ENCODE data around the gene DGCR8.
A peak's percentile ranks its signal among the peaks of the same experiment; 100 is the strongest.

DGCR8 gene

DNA sequence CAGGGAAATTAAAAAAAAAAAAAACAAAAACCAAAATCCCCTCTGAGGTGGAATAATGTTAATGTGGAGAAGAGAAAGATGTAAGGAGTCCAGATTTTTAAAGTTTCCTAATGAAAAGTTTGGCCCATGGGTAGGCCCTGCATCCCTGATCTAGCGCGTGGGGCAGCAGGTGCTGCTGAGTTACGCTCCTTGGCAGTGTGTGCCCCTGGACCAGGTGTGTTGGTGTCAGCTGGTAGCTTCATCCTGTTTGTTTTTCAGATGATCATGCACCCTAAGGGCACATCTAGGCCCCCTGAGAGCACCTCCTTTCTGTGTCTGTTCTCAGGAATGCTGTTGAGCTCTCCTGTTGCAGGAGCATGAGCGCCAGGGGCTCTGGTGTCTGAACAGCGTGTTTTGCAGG, 6.7 kb downstream of the DGCR8 start:
- no peak overlapping the region for H3K9ac ChIP-seq (ENCODE audit: low read depth, low read length, poor library complexity)
- H2BK5ac ChIP-seq (ENCODE audit: low read length): no peak overlapping the region
- H4K8ac ChIP-seq (ENCODE audit: low read depth, low read length): no peak overlapping the region
- H2BK12ac ChIP-seq (ENCODE audit: low read length): no peak overlapping the region
- no peak overlapping the region for H3K4me2 ChIP-seq (ENCODE audit: insufficient read depth, low read length, poor library complexity, severe bottlenecking)
- no peak overlapping the region for H3K4me3 ChIP-seq (ENCODE audit: low read length in 2 of 2)
- no peak overlapping the region for H3K4ac ChIP-seq (ENCODE audit: low read length)
- H2AFZ ChIP-seq (ENCODE audit: low read length): no peak overlapping the region
- H3K27me3 ChIP-seq (ENCODE audit: control insufficient read depth in 3 of 3, insufficient read depth in 3 of 3, low read depth in 1 of 3, low read length in 3 of 3): no peaks in the 10 kb centered on the region
- peaks cover 44% of the 10 kb centered on the region for H3K79me1 ChIP-seq (ENCODE audit: low read depth, low read length)
- no peak overlapping the region for H3K27ac ChIP-seq (replicated peaks; ENCODE audit: low read length)
- no peak overlapping the region for H3K18ac ChIP-seq (ENCODE audit: low read length)
- H4K91ac ChIP-seq (ENCODE audit: low read depth, low read length, poor library complexity): no peak overlapping the region
- H3K23ac ChIP-seq (ENCODE audit: low read depth, low read length, poor library complexity): no peak overlapping the region
- no peaks in the 10 kb centered on the region for H3K9me3 ChIP-seq (replicated peaks in 1 of 2; ENCODE audit: control insufficient read depth in 2 of 2, insufficient read depth in 1 of 2, low read depth in 1 of 2, low read length in 2 of 2)
- H3K4me1 ChIP-seq (ENCODE audit: control insufficient read depth in 2 of 2, insufficient read depth in 1 of 2, low read depth in 1 of 2, low read length in 2 of 2): peaks cover 12 to 15% of the 10 kb centered on the region in 2 donors
- H3K36me3 ChIP-seq (replicated peaks in 1 of 2; ENCODE audit: control insufficient read depth in 2 of 2, insufficient read depth in 2 of 2, low read length in 2 of 2): peaks cover 63 to 99% of the 10 kb centered on the region in 2 donors
- H2BK15ac ChIP-seq (ENCODE audit: low read length): no peak overlapping the region
- H3K14ac ChIP-seq (ENCODE audit: low read length): no peak overlapping the region
- no peak overlapping the region for H2BK120ac ChIP-seq (ENCODE audit: low read depth, low read length)
- no peak overlapping the region for H2AK5ac ChIP-seq (ENCODE audit: low read depth, low read length)
- no CpG with 5 or more reads among the region's 5 CpGs for WGBS, 2 donors (ENCODE audit: extremely low coverage in 2 of 2, insufficient read length in 2 of 2, insufficient replicate concordance in 1 of 2)
- DNase-seq (ENCODE audit: low spot score): no peak

DNA sequence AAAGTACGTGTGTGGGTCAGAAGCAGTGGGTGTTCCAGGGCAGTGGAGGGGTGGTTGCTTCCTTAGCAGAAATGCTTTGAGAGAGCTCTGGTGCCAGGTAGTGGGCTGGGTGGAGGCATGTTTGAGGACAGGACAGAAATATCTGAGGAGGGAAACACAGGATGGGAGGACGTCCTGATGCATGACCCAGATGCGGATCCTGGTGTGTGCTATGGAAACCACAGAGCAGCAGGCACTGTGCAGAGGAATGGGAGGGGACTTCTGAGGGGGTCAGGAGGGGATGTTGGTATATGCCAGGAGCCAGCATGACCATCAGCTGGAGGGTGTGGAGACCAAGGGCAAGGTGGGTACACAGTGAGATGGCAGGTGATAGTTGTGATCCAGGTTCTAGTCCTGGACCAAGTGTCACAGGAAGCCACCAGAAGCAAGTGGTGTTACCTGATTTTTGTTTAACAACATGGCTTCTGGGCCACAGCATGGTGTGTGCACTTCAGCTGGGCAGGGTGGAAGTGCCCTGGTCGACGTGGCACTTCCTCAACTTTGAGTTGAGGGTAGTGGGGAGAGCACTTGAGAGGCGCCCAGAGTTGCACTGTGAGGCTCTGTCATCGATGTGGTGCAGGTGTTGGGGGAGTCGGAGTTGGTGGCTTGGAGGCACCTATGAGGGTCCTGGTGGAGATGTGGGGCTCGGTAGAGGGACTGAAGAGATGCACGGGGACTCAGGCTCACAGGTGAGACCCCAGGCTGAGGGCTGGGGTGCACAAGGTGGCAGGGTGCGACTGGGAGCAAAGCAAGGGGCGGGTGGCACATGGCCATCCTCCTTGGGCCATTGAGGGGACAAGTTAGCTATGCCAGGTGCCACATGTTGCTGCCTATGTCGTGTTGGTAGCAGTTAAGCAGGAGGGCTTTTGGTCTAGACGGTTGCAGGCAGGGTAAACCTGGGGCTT, 7.5 kb downstream of the DGCR8 start:
- H2BK120ac ChIP-seq (ENCODE audit: low read depth, low read length): peak overlapping the region; percentile 24
- H3K27me3 ChIP-seq (ENCODE audit: control insufficient read depth in 3 of 3, insufficient read depth in 3 of 3, low read depth in 1 of 3, low read length in 3 of 3): no peaks in the 10 kb centered on the region
- no peak overlapping the region for H2AFZ ChIP-seq (ENCODE audit: low read length)
- no peak overlapping the region for H4K91ac ChIP-seq (ENCODE audit: low read depth, low read length, poor library complexity)
- H3K4me2 ChIP-seq (ENCODE audit: insufficient read depth, low read length, poor library complexity, severe bottlenecking): no peak overlapping the region
- H2BK12ac ChIP-seq (ENCODE audit: low read length): no peak overlapping the region
- peak overlapping the region in 1 of 2 donors; percentile 12 for H3K4me3 ChIP-seq (ENCODE audit: low read length in 2 of 2)
- peaks cover 71 to 100% of the 10 kb centered on the region in 2 donors for H3K36me3 ChIP-seq (replicated peaks in 1 of 2; ENCODE audit: control insufficient read depth in 2 of 2, insufficient read depth in 2 of 2, low read length in 2 of 2)
- H3K4me1 ChIP-seq (ENCODE audit: control insufficient read depth in 2 of 2, insufficient read depth in 1 of 2, low read depth in 1 of 2, low read length in 2 of 2): peaks cover 11 to 13% of the 10 kb centered on the region in 2 donors
- peak overlapping the region; percentile 77 for H3K23ac ChIP-seq (ENCODE audit: low read depth, low read length, poor library complexity)
- peaks cover 52% of the 10 kb centered on the region for H3K79me1 ChIP-seq (ENCODE audit: low read depth, low read length)
- no peak overlapping the region for H4K8ac ChIP-seq (ENCODE audit: low read depth, low read length)
- H3K14ac ChIP-seq (ENCODE audit: low read length): no peak overlapping the region
- H3K27ac ChIP-seq (replicated peaks; ENCODE audit: low read length): no peak overlapping the region
- H2AK5ac ChIP-seq (ENCODE audit: low read depth, low read length): no peak overlapping the region
- no peaks in the 10 kb centered on the region for H3K9me3 ChIP-seq (replicated peaks in 1 of 2; ENCODE audit: control insufficient read depth in 2 of 2, insufficient read depth in 1 of 2, low read depth in 1 of 2, low read length in 2 of 2)
- no peak overlapping the region for H2BK15ac ChIP-seq (ENCODE audit: low read length)
- DNase-seq (ENCODE audit: low spot score): no peak
- peak overlapping the region; percentile 56 for H3K9ac ChIP-seq (ENCODE audit: low read depth, low read length, poor library complexity)
- H3K18ac ChIP-seq (ENCODE audit: low read length): no peak overlapping the region
- H2BK5ac ChIP-seq (ENCODE audit: low read length): peak overlapping the region; percentile 48
- whole genome bisulfite sequencing, 2 donors (ENCODE audit: extremely low coverage in 2 of 2, insufficient read length in 2 of 2, insufficient replicate concordance in 1 of 2): no CpG with 5 or more reads among the region's 14 CpGs
- H3K4ac ChIP-seq (ENCODE audit: low read length): no peak overlapping the region

DNA sequence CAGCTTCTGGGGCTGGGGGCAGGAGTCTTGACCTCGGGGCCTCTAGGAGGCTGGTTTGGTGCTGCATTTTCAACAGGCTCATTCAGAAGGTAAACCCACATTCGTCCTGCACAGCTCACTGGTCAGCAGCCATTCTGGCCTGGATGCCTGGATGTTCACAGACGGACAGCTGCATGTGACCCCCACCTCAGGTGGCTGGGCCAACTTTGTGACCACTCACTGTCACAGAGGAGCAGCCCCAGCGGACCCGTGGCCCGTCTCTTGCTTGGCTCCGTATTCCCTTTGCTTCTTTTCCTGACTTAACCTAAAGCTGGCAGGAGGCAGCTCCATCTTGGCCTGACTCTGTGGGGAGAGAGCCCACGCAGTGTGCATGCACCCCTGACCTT, 8.2 kb downstream of the DGCR8 start:
- no peak overlapping the region for H2AFZ ChIP-seq (ENCODE audit: low read length)
- H2BK12ac ChIP-seq (ENCODE audit: low read length): no peak overlapping the region
- no peak overlapping the region for H2BK15ac ChIP-seq (ENCODE audit: low read length)
- peaks cover 70 to 100% of the 10 kb centered on the region in 2 donors for H3K36me3 ChIP-seq (replicated peaks in 1 of 2; ENCODE audit: control insufficient read depth in 2 of 2, insufficient read depth in 2 of 2, low read length in 2 of 2)
- no peak overlapping the region for H3K27ac ChIP-seq (replicated peaks; ENCODE audit: low read length)
- H3K4me3 ChIP-seq (ENCODE audit: low read length in 2 of 2): no peak overlapping the region
- H3K4me2 ChIP-seq (ENCODE audit: insufficient read depth, low read length, poor library complexity, severe bottlenecking): no peak overlapping the region
- peaks cover 6 to 9% of the 10 kb centered on the region in 2 donors for H3K4me1 ChIP-seq (ENCODE audit: control insufficient read depth in 2 of 2, insufficient read depth in 1 of 2, low read depth in 1 of 2, low read length in 2 of 2)
- DNase-seq (ENCODE audit: low spot score): no peak
- peak overlapping the region; percentile 24 for H2BK120ac ChIP-seq (ENCODE audit: low read depth, low read length)
- no peak overlapping the region for H3K9ac ChIP-seq (ENCODE audit: low read depth, low read length, poor library complexity)
- H3K4ac ChIP-seq (ENCODE audit: low read length): no peak overlapping the region
- H4K8ac ChIP-seq (ENCODE audit: low read depth, low read length): no peak overlapping the region
- no peaks in the 10 kb centered on the region for H3K9me3 ChIP-seq (replicated peaks in 1 of 2; ENCODE audit: control insufficient read depth in 2 of 2, insufficient read depth in 1 of 2, low read depth in 1 of 2, low read length in 2 of 2)
- H3K14ac ChIP-seq (ENCODE audit: low read length): no peak overlapping the region
- H3K27me3 ChIP-seq (ENCODE audit: control insufficient read depth in 3 of 3, insufficient read depth in 3 of 3, low read depth in 1 of 3, low read length in 3 of 3): no peaks in the 10 kb centered on the region
- no peak overlapping the region for H2AK5ac ChIP-seq (ENCODE audit: low read depth, low read length)
- peak overlapping the region; percentile 77 for H3K23ac ChIP-seq (ENCODE audit: low read depth, low read length, poor library complexity)
- no peak overlapping the region for H4K91ac ChIP-seq (ENCODE audit: low read depth, low read length, poor library complexity)
- H3K79me1 ChIP-seq (ENCODE audit: low read depth, low read length): peaks cover 52% of the 10 kb centered on the region
- WGBS, 2 donors (ENCODE audit: extremely low coverage in 2 of 2, insufficient read length in 2 of 2, insufficient replicate concordance in 1 of 2): no CpG with 5 or more reads among the region's 8 CpGs
- no peak overlapping the region for H2BK5ac ChIP-seq (ENCODE audit: low read length)
- H3K18ac ChIP-seq (ENCODE audit: low read length): no peak overlapping the region

DNA sequence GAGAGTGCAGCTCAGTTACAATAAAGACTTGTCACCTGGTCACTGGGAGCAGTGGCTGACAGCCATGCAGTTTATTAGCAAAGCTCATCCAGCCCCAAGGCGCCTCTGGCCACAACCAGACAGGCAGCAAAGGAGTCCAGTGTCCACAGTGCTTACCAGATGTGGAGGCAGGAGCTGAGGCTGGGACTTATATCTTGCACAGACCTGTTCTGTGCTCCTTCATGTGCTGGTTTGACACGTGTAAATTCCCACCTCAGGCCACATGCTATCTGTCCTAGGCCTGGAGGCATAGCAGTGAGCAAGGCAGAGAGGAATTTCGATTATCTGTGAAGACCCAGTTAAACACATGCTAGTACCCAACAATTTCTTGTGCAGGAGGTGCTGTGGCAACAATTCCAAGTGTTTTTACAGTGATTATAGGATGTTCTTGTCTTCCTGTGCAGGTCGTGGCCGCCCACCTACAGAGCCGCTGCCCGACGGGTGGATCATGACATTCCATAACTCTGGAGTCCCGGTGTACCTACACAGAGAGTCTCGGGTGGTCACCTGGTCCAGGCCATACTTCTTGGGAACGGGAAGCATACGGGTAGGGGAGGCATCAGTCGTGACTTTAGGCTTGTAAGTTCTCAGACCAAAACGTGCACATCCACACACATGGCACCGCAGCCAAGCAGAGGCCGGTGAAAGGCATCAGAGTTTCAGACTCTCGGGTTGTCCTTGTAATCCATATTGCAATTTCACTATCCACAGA, 9.4 kb downstream of the DGCR8 start:
- Histone ChIP-seq H3K4me1 (ENCODE audit: control insufficient read depth in 2 of 2, insufficient read depth in 1 of 2, low read depth in 1 of 2, low read length in 2 of 2) (peaks cover 0 to 5% of the 10 kb centered on the region in 2 donors), H3K4ac (ENCODE audit: low read length) (no peak overlapping the region), H3K36me3 (replicated peaks in 1 of 2; ENCODE audit: control insufficient read depth in 2 of 2, insufficient read depth in 2 of 2, low read length in 2 of 2) (peaks cover 81 to 100% of the 10 kb centered on the region in 2 donors), H2AK5ac (ENCODE audit: low read depth, low read length) (no peak overlapping the region), H3K4me3 (ENCODE audit: low read length in 2 of 2) (no peak overlapping the region), H2BK12ac (ENCODE audit: low read length) (no peak overlapping the region), H3K79me1 (ENCODE audit: low read depth, low read length) (peaks cover 52% of the 10 kb centered on the region), H3K9me3 (replicated peaks in 1 of 2; ENCODE audit: control insufficient read depth in 2 of 2, insufficient read depth in 1 of 2, low read depth in 1 of 2, low read length in 2 of 2) (no peaks in the 10 kb centered on the region), H3K27ac (replicated peaks; ENCODE audit: low read length) (no peak overlapping the region), H3K27me3 (ENCODE audit: control insufficient read depth in 3 of 3, insufficient read depth in 3 of 3, low read depth in 1 of 3, low read length in 3 of 3) (no peaks in the 10 kb centered on the region), H2BK15ac (ENCODE audit: low read length) (no peak overlapping the region), H3K18ac (ENCODE audit: low read length) (no peak overlapping the region), H3K4me2 (ENCODE audit: insufficient read depth, low read length, poor library complexity, severe bottlenecking) (no peak overlapping the region), H4K8ac (ENCODE audit: low read depth, low read length) (no peak overlapping the region), H3K9ac (ENCODE audit: low read depth, low read length, poor library complexity) (no peak overlapping the region), H2AFZ (ENCODE audit: low read length) (no peak overlapping the region), H3K23ac (ENCODE audit: low read depth, low read length, poor library complexity) (no peak overlapping the region), H3K14ac (ENCODE audit: low read length) (no peak overlapping the region), H2BK5ac (ENCODE audit: low read length) (peak overlapping the region; percentile 10), H4K91ac (ENCODE audit: low read depth, low read length, poor library complexity) (no peak overlapping the region), H2BK120ac (ENCODE audit: low read depth, low read length) (no peak overlapping the region)
- WGBS, 2 donors (ENCODE audit: extremely low coverage in 2 of 2, insufficient read length in 2 of 2, insufficient replicate concordance in 1 of 2): no CpG with 5 or more reads among the region's 17 CpGs
- no peak for DNase-seq (ENCODE audit: low spot score)

All from neuronal stem cell (in vitro differentiated cells).